AG04449 (cell line): ENCODE measurements around the gene ANKS3.

Experiments used
- CTCF ChIA-PET: fragments of 350-600 bp; formaldehyde crosslinking; extraction: SDS; loops from one replicate; lab custom pipeline; 2021; ENCODE audit warnings: antibody characterized with exemption; lab: Yijun Ruan, JAX
- POLR2A ChIA-PET: fragments of 400-600, 350-600 bp; formaldehyde crosslinking; extraction: SDS; loops from one replicate; lab custom pipeline; 2020; ENCODE audit warnings: antibody characterized with exemption, inconsistent platforms; lab: Yijun Ruan, JAX
- DNase-seq: peaks from one replicate; pipeline ENCODE4 v3.0.0-alpha.2; 2010; ENCODE audit warnings: low read depth, low spot score
- H3K4me3 ChIP-seq: 2 replicates; pipeline ENCODE4 v1.5.1; 2011; ENCODE audit warnings: low read depth, mild to moderate bottlenecking, control low read depth, low read length
- TF ChIP-seq, protein P1 (sequence below): IDR thresholded peaks from one replicate; pipeline ENCODE4 v1.5.1; 2011; ENCODE audit warnings: mild to moderate bottlenecking, moderate library complexity, low read length, control low read depth, inconsistent platforms; ENCODE audit not compliant: insufficient read depth; ENCODE audit errors: missing control alignments

Gene ANKS3

DNA sequence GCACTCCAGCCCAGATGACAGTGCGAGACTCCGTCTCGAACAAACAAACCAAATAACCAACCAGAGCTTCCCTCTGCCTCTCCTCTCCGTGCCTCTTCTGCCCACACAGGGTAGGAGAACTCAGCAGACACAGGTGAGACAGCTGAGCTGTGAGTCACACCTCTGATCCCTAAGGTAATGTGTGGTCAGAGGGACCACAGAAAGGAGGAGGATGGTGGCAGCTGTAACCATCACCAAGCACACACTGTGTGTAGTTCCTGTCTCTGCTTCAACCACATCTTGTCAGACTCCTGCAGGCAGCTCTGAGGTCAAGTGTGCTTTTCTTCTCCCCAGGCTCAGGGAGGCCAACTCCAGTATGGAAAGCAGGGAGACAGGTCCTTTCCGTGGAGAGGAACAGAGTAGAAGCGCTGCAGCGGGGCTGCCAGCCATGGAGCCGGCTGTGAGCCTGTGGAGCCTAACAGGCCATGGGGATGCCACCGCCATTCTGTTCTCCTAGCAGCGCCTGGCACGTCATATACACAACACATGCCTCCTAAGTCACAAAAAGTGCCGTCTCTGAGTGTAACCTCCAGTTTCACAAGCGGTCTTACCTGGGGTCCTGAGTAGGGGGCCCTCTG is 33.6 kb downstream of the ANKS3 start:
- ChIA-PET CTCF (interaction anchor here (1.4 to 1.5 kb wide), 2 partner anchors 10 to 255 kb away, joined by 4 read pairs; no protein-coding TSS in a partner anchor), POLR2A (no interaction called here)

DNA sequence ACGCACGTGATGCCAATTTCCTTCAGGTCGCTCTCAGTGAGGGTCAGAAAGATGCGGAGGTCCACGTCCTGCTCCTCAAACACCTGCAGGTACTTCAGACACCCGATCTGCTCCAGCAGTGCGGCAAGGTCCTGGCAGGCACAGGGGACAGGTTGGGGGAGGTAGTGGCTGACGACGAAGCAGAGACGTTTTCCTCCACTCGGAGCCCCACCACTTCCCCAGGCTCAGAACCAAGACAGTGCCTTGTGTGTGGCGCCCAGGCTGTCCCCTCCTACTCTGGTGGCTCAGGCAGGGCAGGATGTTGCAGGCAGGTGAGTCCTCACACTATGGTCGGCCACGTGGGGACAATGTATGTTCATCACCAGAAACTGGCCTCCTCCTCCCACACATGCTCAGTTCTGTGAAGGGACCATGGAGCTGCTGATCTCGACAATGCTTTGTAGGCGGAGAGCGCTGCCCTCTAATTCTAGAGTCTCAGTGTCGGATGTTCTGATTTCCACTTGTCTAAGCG is 35.0 kb downstream of the ANKS3 start:
- TF ChIP-seq, protein P1, sequence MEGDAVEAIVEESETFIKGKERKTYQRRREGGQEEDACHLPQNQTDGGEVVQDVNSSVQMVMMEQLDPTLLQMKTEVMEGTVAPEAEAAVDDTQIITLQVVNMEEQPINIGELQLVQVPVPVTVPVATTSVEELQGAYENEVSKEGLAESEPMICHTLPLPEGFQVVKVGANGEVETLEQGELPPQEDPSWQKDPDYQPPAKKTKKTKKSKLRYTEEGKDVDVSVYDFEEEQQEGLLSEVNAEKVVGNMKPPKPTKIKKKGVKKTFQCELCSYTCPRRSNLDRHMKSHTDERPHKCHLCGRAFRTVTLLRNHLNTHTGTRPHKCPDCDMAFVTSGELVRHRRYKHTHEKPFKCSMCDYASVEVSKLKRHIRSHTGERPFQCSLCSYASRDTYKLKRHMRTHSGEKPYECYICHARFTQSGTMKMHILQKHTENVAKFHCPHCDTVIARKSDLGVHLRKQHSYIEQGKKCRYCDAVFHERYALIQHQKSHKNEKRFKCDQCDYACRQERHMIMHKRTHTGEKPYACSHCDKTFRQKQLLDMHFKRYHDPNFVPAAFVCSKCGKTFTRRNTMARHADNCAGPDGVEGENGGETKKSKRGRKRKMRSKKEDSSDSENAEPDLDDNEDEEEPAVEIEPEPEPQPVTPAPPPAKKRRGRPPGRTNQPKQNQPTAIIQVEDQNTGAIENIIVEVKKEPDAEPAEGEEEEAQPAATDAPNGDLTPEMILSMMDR: no peak
- no peak for DNase-seq
- POLR2A ChIA-PET: no interaction called here
- CTCF ChIA-PET: interaction anchor here (1.5 kb wide), 1 partner anchor 257 kb away, joined by 4 read pairs; no protein-coding TSS in a partner anchor
- H3K4me3 ChIP-seq: no peak overlapping the region

More for the DNA sequence above, 33.6 kb downstream of the ANKS3 start:
- no peak overlapping the region for H3K4me3 ChIP-seq
- TF ChIP-seq, protein P1: no peak
- no peak for DNase-seq

DNA sequence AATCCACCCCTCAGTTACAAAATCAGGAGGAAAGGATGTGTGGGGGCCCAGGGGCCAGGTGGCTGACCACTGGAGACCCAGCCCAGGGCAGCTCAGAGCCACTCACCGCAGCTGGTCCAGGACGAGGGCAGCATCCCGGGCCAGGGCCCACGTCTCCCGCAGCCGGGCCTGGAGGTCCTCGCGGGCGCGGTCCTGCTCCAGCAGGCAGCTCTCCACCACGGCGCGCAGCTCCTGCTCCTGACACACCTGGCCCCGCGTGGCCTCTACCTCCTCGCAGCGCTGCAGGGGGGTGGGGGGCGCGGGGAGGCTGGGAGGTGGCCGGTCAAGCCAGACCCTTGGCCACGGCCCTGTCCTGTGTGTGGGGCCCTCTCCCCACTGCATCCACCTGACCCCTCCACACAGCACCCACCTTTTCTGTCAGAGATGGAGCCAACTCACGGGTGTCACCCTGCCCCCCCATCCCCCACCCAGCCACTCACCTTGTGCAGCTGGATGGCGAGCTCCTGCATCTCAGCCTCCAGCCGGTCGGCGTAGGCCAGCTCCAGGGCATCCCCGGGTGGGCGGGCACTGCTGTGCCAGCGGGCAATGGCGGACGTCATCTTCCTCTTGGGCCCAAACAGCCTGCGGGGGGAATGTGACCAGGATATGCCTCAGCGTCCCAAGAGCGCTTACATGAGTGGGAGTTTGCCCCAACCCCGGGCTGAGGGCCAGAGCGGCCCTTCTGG is 35.6 kb downstream of the ANKS3 start:
- POLR2A ChIA-PET: interaction anchor here (0.9 kb wide), 1 partner anchor 36 kb away, joined by 4 read pairs; the partner anchor contains the start of gene DNAAF8
- H3K4me3 ChIP-seq: no peak overlapping the region
- TF ChIP-seq, protein P1: no peak
- DNase-seq: no peak
- CTCF ChIA-PET: interaction anchor here (1.6 kb wide), 1 partner anchor 258 kb away, joined by 6 read pairs; no protein-coding TSS in a partner anchor

DNA sequence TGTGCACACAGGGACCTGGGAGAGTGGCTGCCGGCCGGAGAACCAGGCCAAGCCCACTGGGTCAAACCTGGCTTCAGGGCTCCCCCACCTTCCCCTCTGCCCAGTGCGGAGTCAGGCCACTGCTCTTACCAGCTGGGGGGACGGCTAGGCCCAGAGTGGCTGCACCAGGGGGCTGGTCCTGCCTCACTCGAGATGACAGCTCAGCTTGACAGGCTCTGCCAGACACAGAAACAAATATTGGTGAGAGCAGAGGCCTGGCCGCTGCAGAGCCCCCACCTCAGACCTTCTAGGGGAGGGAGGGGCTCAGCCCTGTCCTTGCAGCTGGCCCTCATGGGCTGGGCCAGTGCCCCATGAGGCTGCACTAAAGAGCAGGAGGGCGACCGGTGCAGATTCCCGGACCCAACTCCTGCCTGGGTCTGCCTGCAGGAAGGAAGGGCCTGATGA is 36.2 kb downstream of the ANKS3 start:
- DNase-seq: no peak
- TF ChIP-seq, protein P1: no peak
- ChIA-PET CTCF (interaction anchor here (1.6 kb wide), 1 partner anchor 258 kb away, joined by 6 read pairs; no protein-coding TSS in a partner anchor), POLR2A (interaction anchor here (0.9 kb wide), 1 partner anchor 37 kb away, joined by 4 read pairs; the partner anchor contains the start of gene DNAAF8)
- H3K4me3 ChIP-seq: no peak overlapping the region

DNA sequence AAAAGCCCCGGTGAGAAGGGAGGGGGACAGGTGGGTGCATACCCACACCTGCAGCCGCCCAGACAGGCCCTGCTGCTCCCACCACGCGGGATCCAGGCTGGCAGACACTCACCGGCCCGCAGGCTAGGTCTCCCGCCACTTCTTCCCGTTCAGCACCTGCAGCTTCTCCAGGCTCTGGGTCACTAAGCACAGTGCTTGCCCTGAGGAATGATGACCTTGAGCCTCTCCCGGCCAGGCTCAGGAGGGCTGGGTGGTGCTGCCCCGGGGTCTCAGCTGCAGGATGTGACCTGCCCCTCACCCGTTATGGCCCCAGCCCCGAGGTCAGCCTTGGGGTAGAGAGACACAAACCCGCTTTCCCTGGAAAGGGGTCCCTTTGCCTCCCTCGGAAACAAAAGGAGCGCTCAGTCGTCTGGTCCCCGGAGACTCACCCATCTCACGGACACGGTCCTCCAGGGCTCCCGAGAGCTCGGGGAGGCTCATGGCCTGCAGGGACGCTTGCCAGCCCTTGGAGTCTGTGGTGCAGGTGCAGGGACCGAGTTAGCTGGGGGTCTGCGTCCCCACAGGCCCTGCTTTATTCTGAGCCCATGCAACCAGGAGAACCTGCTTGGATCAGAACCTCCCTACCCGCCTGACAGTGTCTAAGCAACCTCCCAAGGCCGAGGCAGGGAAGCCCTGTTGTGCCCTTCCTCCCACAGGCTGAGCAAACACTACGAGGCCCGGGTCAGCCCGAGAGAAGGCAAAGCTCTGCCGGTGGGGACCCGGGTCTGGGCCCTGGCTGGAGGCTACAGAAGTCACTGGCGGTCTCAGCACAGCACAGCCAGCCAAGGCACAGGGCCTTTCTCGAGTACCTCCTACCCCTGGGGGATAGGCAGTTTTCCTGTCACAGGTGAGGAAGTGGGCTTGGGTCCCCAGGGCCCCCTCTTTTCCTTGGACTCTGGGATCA is 36.9 kb downstream of the ANKS3 start:
- H3K4me3 ChIP-seq: no peak overlapping the region
- no peak for DNase-seq
- POLR2A ChIA-PET: no interaction called here
- TF ChIP-seq, protein P1: no peak
- CTCF ChIA-PET: interaction anchor here (1.6 to 4.5 kb wide), 2 partner anchors 258 to 259 kb away, joined by 6 to 20 read pairs; no protein-coding TSS in a partner anchor
